Nephron (organoid): Measurements from ENCODE around the gene ARHGAP26.

Source experiments
- H3K27ac Mint-ChIP-seq, 3 experiments: 2 replicates each; pipeline ENCODE4 v1.8.0; 2020; ENCODE audit warnings: mixed read lengths in 3 of 3, mild to moderate bottlenecking in 2 of 3, moderate library complexity in 1 of 3
- H3K27me3 Mint-ChIP-seq: 2 replicates; pipeline ENCODE4 v1.8.0; 2021; ENCODE audit warnings: low read depth, mild to moderate bottlenecking, moderate library complexity, mixed read lengths
- H3K36me3 Mint-ChIP-seq: 2 replicates; pipeline ENCODE4 v1.8.0; 2020; ENCODE audit warnings: low read depth, mixed read lengths
- H3K4me1 Mint-ChIP-seq: 2 replicates; pipeline ENCODE4 v1.8.0; 2020; ENCODE audit warnings: mixed read lengths
- H3K4me3 Mint-ChIP-seq, 3 experiments: 2 replicates each; pipeline ENCODE4 v1.8.0; 2020; ENCODE audit warnings: mild to moderate bottlenecking in 3 of 3, mixed read lengths in 3 of 3, moderate library complexity in 2 of 3
- H3K9me3 Mint-ChIP-seq: 2 replicates; pipeline ENCODE4 v1.8.0; 2020; ENCODE audit warnings: mixed read lengths
- CTCF ChIP-seq, 3 experiments: fragments of 200-600 bp; sonication (generic); IDR thresholded peaks; one replicate each; pipeline ENCODE4 v1.5.0; 2021; ENCODE audit warnings: antibody characterized with exemption in 3 of 3; ENCODE audit not compliant: unreplicated experiment in 3 of 3

ARHGAP26 gene

DNA sequence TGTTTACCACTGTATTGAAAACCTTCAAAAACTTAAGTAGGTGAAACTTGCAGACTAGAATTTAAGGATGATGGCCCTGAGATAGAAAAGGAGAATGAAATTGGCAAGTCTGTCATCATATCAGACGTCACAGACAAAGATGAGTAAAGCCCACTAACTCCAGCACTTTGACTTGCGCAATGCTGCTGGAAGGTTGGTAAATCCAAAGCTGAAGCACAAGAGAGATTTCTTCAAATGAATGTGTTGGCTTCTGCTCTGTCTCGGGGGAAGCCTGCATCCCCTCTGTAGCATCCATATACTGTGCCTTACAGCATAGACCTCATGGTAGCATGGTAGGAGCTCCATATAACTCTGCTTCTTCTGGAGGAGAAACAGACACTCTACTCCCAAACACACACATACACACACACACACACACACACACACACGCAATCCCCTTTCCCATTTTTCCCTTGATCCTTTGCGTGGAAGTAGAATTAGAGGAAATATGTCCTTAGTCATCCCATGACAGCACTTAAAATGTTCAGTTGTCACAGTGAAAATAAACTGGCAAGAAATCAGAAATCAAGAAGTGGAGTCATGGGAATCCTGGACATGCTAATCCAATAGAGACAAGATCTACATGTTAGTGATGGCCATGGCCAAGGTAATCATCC is 391.8 kb downstream of the ARHGAP26 start:
- TF ChIP-seq CTCF (IDR thresholded peaks at IDR 0.05; ENCODE audit: unreplicated experiment in 3 of 3): no peak
- no peaks in the 10 kb centered on the region for H3K36me3 Mint-ChIP-seq
- H3K4me1 Mint-ChIP-seq: peaks cover 4% of the 10 kb centered on the region
- H3K9me3 Mint-ChIP-seq: no peaks in the 10 kb centered on the region
- no peak overlapping the region for H3K27ac Mint-ChIP-seq
- H3K27me3 Mint-ChIP-seq: peaks cover 6% of the 10 kb centered on the region
- no peak overlapping the region for H3K4me3 Mint-ChIP-seq

DNA sequence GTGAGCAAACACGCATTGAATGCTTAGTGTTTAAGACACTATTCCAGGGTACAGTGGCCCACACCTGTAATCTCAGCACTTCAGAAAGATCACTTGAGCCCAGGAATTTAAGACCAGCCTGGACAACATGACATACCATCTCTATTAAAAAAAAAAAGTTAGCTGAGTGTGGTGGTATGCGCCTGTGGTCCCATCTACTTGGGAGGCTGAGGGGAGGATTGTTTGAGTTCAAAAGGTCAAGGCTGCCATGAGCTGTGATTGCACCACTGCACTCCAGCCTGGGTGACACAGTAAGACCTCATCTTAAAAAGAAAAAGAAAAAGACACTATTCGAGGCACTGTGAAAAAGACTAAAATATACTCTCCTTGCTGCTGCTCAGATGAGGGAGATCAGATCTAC is 392.6 kb downstream of the ARHGAP26 start:
- Mint-ChIP-seq H3K27ac (no peak overlapping the region), H3K9me3 (no peaks in the 10 kb centered on the region), H3K4me1 (peaks cover 4% of the 10 kb centered on the region), H3K4me3 (no peak overlapping the region), H3K36me3 (no peaks in the 10 kb centered on the region), H3K27me3 (peaks cover 6% of the 10 kb centered on the region)
- TF ChIP-seq CTCF (IDR thresholded peaks at IDR 0.05; ENCODE audit: unreplicated experiment in 3 of 3): no peak

DNA sequence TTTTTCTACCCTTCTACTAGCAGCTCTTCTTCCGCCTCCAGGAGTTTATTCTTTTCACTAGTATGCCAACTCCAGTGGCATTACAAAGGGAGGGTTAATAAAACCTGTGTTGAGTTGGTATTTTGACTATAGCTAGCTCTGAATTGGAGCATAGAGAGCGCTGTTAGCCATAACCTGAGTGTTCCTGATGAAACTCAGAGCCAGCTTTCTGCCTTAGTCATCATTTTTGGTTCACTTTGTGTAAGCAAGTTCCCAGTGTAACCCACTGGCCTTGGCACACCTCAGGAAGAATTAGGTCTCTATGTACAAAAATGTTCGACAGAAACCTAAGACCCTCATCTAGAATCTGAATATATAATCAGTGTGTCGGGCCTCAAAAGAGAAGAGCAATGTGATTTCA is 394.4 kb downstream of the ARHGAP26 start:
- H3K27me3 Mint-ChIP-seq: peaks cover 6% of the 10 kb centered on the region
- no peaks in the 10 kb centered on the region for H3K4me1 Mint-ChIP-seq
- TF ChIP-seq CTCF (IDR thresholded peaks at IDR 0.05; ENCODE audit: unreplicated experiment in 3 of 3): no peak
- no peak overlapping the region for H3K4me3 Mint-ChIP-seq
- H3K27ac Mint-ChIP-seq: peak overlapping the region in 1 of 3 experiments; percentile 8
- no peaks in the 10 kb centered on the region for H3K9me3 Mint-ChIP-seq
- H3K36me3 Mint-ChIP-seq: no peaks in the 10 kb centered on the region

- peaks cover 6% of the 10 kb centered on the region for H3K27me3 Mint-ChIP-seq
- TF ChIP-seq CTCF (IDR thresholded peaks at IDR 0.05; ENCODE audit: unreplicated experiment in 3 of 3): no peak
- no peaks in the 10 kb centered on the region for H3K36me3 Mint-ChIP-seq
- peak overlapping the region; percentile 84 to 95 (median 92) for H3K27ac Mint-ChIP-seq
- H3K4me3 Mint-ChIP-seq: no peak overlapping the region
- H3K4me1 Mint-ChIP-seq: no peaks in the 10 kb centered on the region
- no peaks in the 10 kb centered on the region for H3K9me3 Mint-ChIP-seq
These were observed 395.1 kb downstream of the ARHGAP26 start for GRCh38 chr5:143165049-143165880.

DNA sequence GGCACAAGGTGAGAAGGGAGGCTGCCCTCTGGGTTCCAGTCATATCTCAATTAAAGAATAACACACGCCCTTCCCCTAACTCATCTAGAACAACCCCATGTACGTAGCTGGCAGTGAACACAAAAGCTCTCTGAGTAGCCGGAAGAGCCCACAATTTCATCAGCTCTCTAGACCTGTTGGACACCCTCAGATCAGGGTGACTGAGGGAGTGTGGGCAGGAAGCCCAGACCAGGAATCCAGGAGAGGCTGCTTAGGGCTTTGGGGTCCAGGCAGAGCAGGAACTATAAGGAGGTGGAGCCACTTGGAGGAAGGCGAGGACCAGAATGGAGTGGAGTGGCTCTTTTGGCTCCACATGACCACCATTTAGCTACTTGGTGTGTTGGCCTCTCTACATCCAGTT is 395.9 kb downstream of the ARHGAP26 start:
- Mint-ChIP-seq H3K27me3 (peaks cover 6% of the 10 kb centered on the region), H3K9me3 (no peaks in the 10 kb centered on the region), H3K36me3 (no peaks in the 10 kb centered on the region), H3K4me1 (no peaks in the 10 kb centered on the region), H3K27ac (peak overlapping the region; percentile 84 to 95 (median 92)), H3K4me3 (no peak overlapping the region)
- TF ChIP-seq CTCF (IDR thresholded peaks at IDR 0.05; ENCODE audit: unreplicated experiment in 3 of 3): no peak
